CD14-positive monocyte (primary cell): ENCODE data around the gene KIF26B. TPM values are rescaled to one million over a fixed set of nuclear protein-coding genes. Genes with fewer than 3 reads are reported as not detected.

Source experiments
- DNase-seq, 3 donors: peaks; one replicate each; pipeline ENCODE4 v3.0.0-alpha.2; 2011 to 2022
- H2AFZ ChIP-seq: 2 replicates; pipeline ENCODE4 v1.6.0; 2012; ENCODE audit warnings: mild to moderate bottlenecking, low read depth, low read length, inconsistent platforms; ENCODE audit not compliant: insufficient read depth, poor library complexity, severe bottlenecking
- H3K27ac ChIP-seq, 2 donors: 1 replicate in 1 of 2; 2 replicates in 1 of 2; pipeline ENCODE4 v1.5.1; 2012 to 2013; ENCODE audit warnings: low read length in 2 of 2, control low read depth in 1 of 2, inconsistent platforms in 1 of 2, low read depth in 1 of 2, mild to moderate bottlenecking in 1 of 2
- H3K27me3 ChIP-seq, 2 donors: one replicate each; pipeline versions ENCODE4 v1.6.0 to v1.6.1; 2011 to 2013; ENCODE audit warnings: low read length in 2 of 2; ENCODE audit not compliant: control insufficient read depth in 2 of 2, insufficient read depth in 2 of 2
- H3K36me3 ChIP-seq, 2 donors: replicated peaks in 1 of 2; 1 replicate in 1 of 2; 2 replicates in 1 of 2; pipeline versions ENCODE4 v1.5.1 to v1.6.1; 2012 to 2013; ENCODE audit warnings: low read length in 2 of 2, control low read depth in 1 of 2, inconsistent platforms in 1 of 2, mild to moderate bottlenecking in 1 of 2; ENCODE audit not compliant: insufficient read depth in 2 of 2, control insufficient read depth in 1 of 2
- H3K4me1 ChIP-seq, 2 donors: 1 replicate in 1 of 2; 2 replicates in 1 of 2; pipeline versions ENCODE4 v1.5.1 to v1.6.1; 2012 to 2013; ENCODE audit warnings: low read length in 2 of 2, control low read depth in 1 of 2, inconsistent platforms in 1 of 2, mild to moderate bottlenecking in 1 of 2, moderate library complexity in 1 of 2; ENCODE audit not compliant: insufficient read depth in 2 of 2, control insufficient read depth in 1 of 2
- H3K4me2 ChIP-seq: replicated peaks from 2 replicates; pipeline ENCODE3; 2012; ENCODE audit warnings: low read length, moderate library complexity, mild to moderate bottlenecking; ENCODE audit not compliant: poor library complexity, severe bottlenecking; ENCODE audit errors: extremely low read depth
- H3K4me3 ChIP-seq, 3 experiments: fragments of 200-600 bp in 1 of 3; sonication (generic) in 1 of 3; replicated peaks in 1 of 3; 1 replicate in 2 of 3; 2 replicates in 1 of 3; pipeline ENCODE4 v1.5.1; 2011 to 2013; ENCODE audit warnings: low read length in 3 of 3, mild to moderate bottlenecking in 3 of 3, control low read depth in 2 of 3, low read depth in 2 of 3, inconsistent platforms in 1 of 3, moderate library complexity in 1 of 3
- H3K79me2 ChIP-seq: 2 replicates; pipeline ENCODE4 v1.6.0; 2012; ENCODE audit warnings: mild to moderate bottlenecking, control low read depth, inconsistent platforms, low read length, moderate library complexity; ENCODE audit not compliant: insufficient read depth
- H3K9ac ChIP-seq: 2 replicates; pipeline ENCODE4 v1.6.0; 2017; ENCODE audit warnings: low read length, mild to moderate bottlenecking; ENCODE audit not compliant: insufficient read depth, poor library complexity, severe bottlenecking
- H3K9me3 ChIP-seq, 2 donors: replicated peaks in 1 of 2; 1 replicate in 1 of 2; 2 replicates in 1 of 2; pipeline versions ENCODE4 v1.5.1 to v1.6.1; 2012 to 2013; ENCODE audit warnings: low read length in 2 of 2, control low read depth in 1 of 2; ENCODE audit not compliant: control insufficient read depth in 1 of 2, insufficient read depth in 1 of 2
- H4K20me1 ChIP-seq: 2 replicates; pipeline ENCODE4 v1.6.0; 2012; ENCODE audit warnings: mild to moderate bottlenecking, low read length, control low read depth, moderate library complexity; ENCODE audit not compliant: insufficient read depth
- H3K27ac Mint-ChIP-seq, 7 donors: one replicate each; pipeline ENCODE4 v1.8.0; 2020; ENCODE audit warnings: mild to moderate bottlenecking in 7 of 7, mixed read lengths in 7 of 7, moderate library complexity in 6 of 7, inconsistent platforms in 2 of 7
- H3K27me3 Mint-ChIP-seq, 3 donors: one replicate each; pipeline ENCODE4 v1.8.0; 2021 to 2022; ENCODE audit warnings: low read depth in 3 of 3, mild to moderate bottlenecking in 3 of 3, mixed read lengths in 3 of 3, moderate library complexity in 3 of 3, inconsistent platforms in 1 of 3
- H3K36me3 Mint-ChIP-seq, 2 donors: one replicate each; pipeline ENCODE4 v1.8.0; 2020; ENCODE audit warnings: mixed read lengths in 2 of 2, inconsistent platforms in 1 of 2, mild to moderate bottlenecking in 1 of 2
- H3K4me1 Mint-ChIP-seq: one replicate; pipeline ENCODE4 v1.8.0; 2020; ENCODE audit warnings: mild to moderate bottlenecking, mixed read lengths
- H3K4me3 Mint-ChIP-seq, 2 donors: one replicate each; pipeline ENCODE4 v1.8.0; 2020; ENCODE audit warnings: mild to moderate bottlenecking in 2 of 2, mixed read lengths in 2 of 2, moderate library complexity in 1 of 2
- H3K9me3 Mint-ChIP-seq, 7 donors: one replicate each; pipeline ENCODE4 v1.8.0; 2020 to 2022; ENCODE audit warnings: mixed read lengths in 7 of 7, mild to moderate bottlenecking in 6 of 7, moderate library complexity in 6 of 7, inconsistent platforms in 2 of 7
- CTCF ChIP-seq: fragments of 200-600 bp; IDR thresholded peaks from one replicate; pipeline ENCODE4 v1.8.0; 2022; ENCODE audit warnings: antibody characterized with exemption, mild to moderate bottlenecking
- WGBS: methylation state at CpG from one replicate; pipeline ENCODE4 v1.1.5; 2013; ENCODE audit warnings: missing lambda C conversion rate; ENCODE audit not compliant: insufficient coverage; 5-methylcytosine and 5-hydroxymethylcytosine counted together
- intact Hi-C, 2 donors: fragments of 100-400 bp; cut with micrococcal nuclease; formaldehyde crosslinking; loops; one replicate each; pipeline versions ENCODE4 v1.15.0 to v1.15.1; 2023
- polyA plus RNA-seq, 3 donors: library from polyadenylated mRNA; depleted of rRNA in 1 of 3; unstranded in 2 of 3; stranded (reverse) in 1 of 3; fragments of 300-500 nt in 2 of 3; fragments of >200 nt in 1 of 3; fragmentation: Illumina TruSeq in 2 of 3; gene quantifications; 1 replicate in 2 of 3; 2 replicates in 1 of 3; pipeline ENCODE4 v1.2.3, GENCODE V29; 2012 to 2021

The KIF26B gene
- polyA plus RNA-seq, 3 donors = 0.01 to 0.05 TPM; not detected in 1

GRCh38 chr1:245691897-245692296, 537.1 kb downstream of the KIF26B start:
- H3K9me3 ChIP-seq = no peaks in the 10 kb centered on the region
- H3K4me2 ChIP-seq = no peak overlapping the region
- no peak overlapping the region for H3K9ac ChIP-seq
- peaks cover 12 to 34% (median 14%) of the 10 kb centered on the region in 3 donors for H3K27me3 Mint-ChIP-seq
- peaks cover 13% of the 10 kb centered on the region for H3K4me1 Mint-ChIP-seq
- no peaks in the 10 kb centered on the region for H3K36me3 ChIP-seq
- H3K4me3 ChIP-seq = no peak overlapping the region
- TF ChIP-seq CTCF = no peak
- no peak overlapping the region for H3K4me3 Mint-ChIP-seq
- 93% methylated on average over 2 of the region's 3 CpGs for WGBS
- intact Hi-C loops = no loop called here
- peaks cover 2 to 5% of the 10 kb centered on the region in 2 donors for H3K36me3 Mint-ChIP-seq
- DNase-seq = no peak
- H3K27me3 ChIP-seq = peaks cover 0 to 14% of the 10 kb centered on the region in 2 donors
- no peak overlapping the region for H3K27ac Mint-ChIP-seq
- H3K4me1 ChIP-seq = peaks cover 8 to 17% of the 10 kb centered on the region in 2 donors
- H3K79me2 ChIP-seq = no peaks in the 10 kb centered on the region
- no peaks in the 10 kb centered on the region for H4K20me1 ChIP-seq
- peaks cover 0 to 7% (median 2%) of the 10 kb centered on the region in 7 donors for H3K9me3 Mint-ChIP-seq
- no peak overlapping the region for H2AFZ ChIP-seq
- H3K27ac ChIP-seq = no peak overlapping the region

- no peaks in the 10 kb centered on the region for H3K79me2 ChIP-seq
- intact Hi-C loops = no loop called here
- 100% methylated on average over 9 of the region's 12 CpGs for WGBS
Measured at GRCh38 chr1:245692318-245692717, 537.5 kb downstream of the KIF26B start.

More at GRCh38 chr1:245692318-245692717, 537.5 kb downstream of the KIF26B start:
- no peaks in the 10 kb centered on the region for H3K36me3 ChIP-seq
- H3K9me3 ChIP-seq = no peaks in the 10 kb centered on the region
- no peak for TF ChIP-seq CTCF
- no peak overlapping the region for H3K4me2 ChIP-seq
- H3K36me3 Mint-ChIP-seq = peaks cover 0 to 5% of the 10 kb centered on the region in 2 donors
- no peak for DNase-seq
- H3K27me3 ChIP-seq = peaks cover 0 to 12% of the 10 kb centered on the region in 2 donors
- H3K27ac ChIP-seq = no peak overlapping the region
- H3K9ac ChIP-seq = no peak overlapping the region
- no peak overlapping the region for H3K4me3 Mint-ChIP-seq
- H4K20me1 ChIP-seq = no peaks in the 10 kb centered on the region
- H3K4me1 Mint-ChIP-seq = peaks cover 9% of the 10 kb centered on the region
- no peak overlapping the region for H3K27ac Mint-ChIP-seq
- peaks cover 8 to 16% of the 10 kb centered on the region in 2 donors for H3K4me1 ChIP-seq
- peaks cover 8 to 30% (median 13%) of the 10 kb centered on the region in 3 donors for H3K27me3 Mint-ChIP-seq
- no peak overlapping the region for H2AFZ ChIP-seq
- peaks cover 0 to 5% (median 0%) of the 10 kb centered on the region in 7 donors for H3K9me3 Mint-ChIP-seq
- H3K4me3 ChIP-seq = no peak overlapping the region
